ENCODE measurements around the gene DLL3.

The DLL3 gene

DNA sequence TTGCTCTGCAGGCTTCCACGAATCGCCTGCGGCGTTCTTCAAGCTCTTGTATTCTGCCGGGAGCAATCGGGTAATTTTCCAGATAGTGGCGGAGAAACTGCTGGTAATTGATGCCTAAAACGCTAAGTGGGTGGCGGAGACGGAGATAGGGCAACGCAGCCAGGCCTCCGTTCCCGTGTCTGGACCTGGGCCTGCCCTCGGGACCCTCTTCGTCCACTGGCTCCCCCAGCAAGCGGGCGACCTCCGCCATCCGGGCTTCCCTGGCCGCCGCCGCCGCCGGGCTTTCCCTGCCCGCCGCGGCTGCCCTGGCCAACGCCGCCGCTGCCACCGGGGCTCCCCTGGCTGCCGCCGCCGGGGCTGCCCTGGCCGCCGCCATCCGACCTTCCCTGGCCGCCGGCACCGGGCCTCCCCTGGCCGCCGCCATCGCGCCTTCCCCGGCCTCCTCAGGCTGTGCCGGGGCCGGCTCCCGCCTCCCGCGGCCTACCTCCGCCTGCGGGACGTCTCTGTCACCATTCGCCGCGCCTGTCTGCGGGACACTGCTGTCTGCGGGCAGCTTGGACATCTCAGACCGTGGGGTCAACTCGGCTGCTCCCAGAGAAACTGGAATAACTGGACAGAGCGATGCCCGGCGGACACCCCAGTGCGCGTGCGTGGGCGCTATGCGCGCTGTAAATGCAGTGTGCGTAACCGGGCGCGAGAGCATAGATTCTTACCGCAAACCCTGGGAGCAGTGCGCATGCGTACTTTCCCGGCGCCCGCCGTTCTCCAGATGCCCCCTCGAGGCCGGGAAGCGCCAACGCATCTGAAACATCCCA, 41.0 kb downstream of the DLL3 start, which contains the start of gene EID2 (continued):
- TF ChIP-seq CTCF (tag by site-specific recombination; IDR thresholded peaks at IDR 0.05) (peak; percentile 97), ZNF600 (tag by site-specific recombination; IDR thresholded peaks at IDR 0.05) (peak; percentile 75), GLI2 (tag by site-specific recombination; IDR thresholded peaks at IDR 0.05; ENCODE audit: borderline replicate concordance, low read depth) (no peak), ZNF785 (tag by site-specific recombination; IDR thresholded peaks at IDR 0.05) (no peak), IKZF3 (tag by site-specific recombination; IDR thresholded peaks at IDR 0.05) (peak; percentile 85), ZNF549 (tag by site-specific recombination; IDR thresholded peaks at IDR 0.05) (no peak), SP2 (tag by site-specific recombination; IDR thresholded peaks at IDR 0.05) (no peak), ZNF555 (tag by site-specific recombination; conservative IDR thresholded peaks at IDR 0.05) (no peak), ZNF623 (tag by site-specific recombination; IDR thresholded peaks at IDR 0.05) (no peak; the same call in 1 of the 2 replicates), ZNF266 (tag by site-specific recombination; IDR thresholded peaks at IDR 0.05; ENCODE audit: low read depth) (no peak), ZSCAN5A (tag by site-specific recombination; IDR thresholded peaks at IDR 0.05) (no peak), ZNF791 (tag by site-specific recombination; IDR thresholded peaks at IDR 0.05) (no peak), ZNF19 (tag by site-specific recombination; IDR thresholded peaks at IDR 0.05; ENCODE audit: low read depth) (no peak), ZBTB21 (tag by site-specific recombination; IDR thresholded peaks at IDR 0.05) (no peak; the same call in 1 of the 2 replicates), ZBTB6 (tag by site-specific recombination; IDR thresholded peaks at IDR 0.05) (no peak), KLF9 (tag by site-specific recombination; IDR thresholded peaks at IDR 0.05; ENCODE audit: low read depth) (peak; percentile 28; the same call in 1 of the 2 replicates), ZNF658 (tag by site-specific recombination; IDR thresholded peaks at IDR 0.05) (no peak), KLF16 (tag by site-specific recombination; IDR thresholded peaks at IDR 0.05) (no peak), EGR2 (tag by site-specific recombination; IDR thresholded peaks at IDR 0.05; ENCODE audit: low read depth) (peak; percentile 92), KLF7 (tag by site-specific recombination; IDR thresholded peaks at IDR 0.05; ENCODE audit: borderline replicate concordance) (no peak), ZXDB (tag by site-specific recombination; IDR thresholded peaks at IDR 0.05) (peak; percentile 54), ZNF140 (tag by site-specific recombination; IDR thresholded peaks at IDR 0.05) (no peak), ZIC2 (tag by site-specific recombination; IDR thresholded peaks at IDR 0.05) (no peak), ZNF433 (tag by site-specific recombination; IDR thresholded peaks at IDR 0.05; ENCODE audit: low read depth) (no peak), PRDM1 (tag by site-specific recombination; IDR thresholded peaks at IDR 0.05) (no peak), ZNF211 (tag by site-specific recombination; IDR thresholded peaks at IDR 0.05; ENCODE audit: low read depth) (no peak), HOXA7 (CRISPR knock-in tag; IDR thresholded peaks at IDR 0.05; ENCODE audit: borderline replicate concordance) (0 out of 2 replicates have a peak, but pooled peaks have one; percentile 65), YY2 (tag by site-specific recombination; IDR thresholded peaks at IDR 0.05) (peak; percentile 89)
- TF ChIP-seq, protein P1, sequence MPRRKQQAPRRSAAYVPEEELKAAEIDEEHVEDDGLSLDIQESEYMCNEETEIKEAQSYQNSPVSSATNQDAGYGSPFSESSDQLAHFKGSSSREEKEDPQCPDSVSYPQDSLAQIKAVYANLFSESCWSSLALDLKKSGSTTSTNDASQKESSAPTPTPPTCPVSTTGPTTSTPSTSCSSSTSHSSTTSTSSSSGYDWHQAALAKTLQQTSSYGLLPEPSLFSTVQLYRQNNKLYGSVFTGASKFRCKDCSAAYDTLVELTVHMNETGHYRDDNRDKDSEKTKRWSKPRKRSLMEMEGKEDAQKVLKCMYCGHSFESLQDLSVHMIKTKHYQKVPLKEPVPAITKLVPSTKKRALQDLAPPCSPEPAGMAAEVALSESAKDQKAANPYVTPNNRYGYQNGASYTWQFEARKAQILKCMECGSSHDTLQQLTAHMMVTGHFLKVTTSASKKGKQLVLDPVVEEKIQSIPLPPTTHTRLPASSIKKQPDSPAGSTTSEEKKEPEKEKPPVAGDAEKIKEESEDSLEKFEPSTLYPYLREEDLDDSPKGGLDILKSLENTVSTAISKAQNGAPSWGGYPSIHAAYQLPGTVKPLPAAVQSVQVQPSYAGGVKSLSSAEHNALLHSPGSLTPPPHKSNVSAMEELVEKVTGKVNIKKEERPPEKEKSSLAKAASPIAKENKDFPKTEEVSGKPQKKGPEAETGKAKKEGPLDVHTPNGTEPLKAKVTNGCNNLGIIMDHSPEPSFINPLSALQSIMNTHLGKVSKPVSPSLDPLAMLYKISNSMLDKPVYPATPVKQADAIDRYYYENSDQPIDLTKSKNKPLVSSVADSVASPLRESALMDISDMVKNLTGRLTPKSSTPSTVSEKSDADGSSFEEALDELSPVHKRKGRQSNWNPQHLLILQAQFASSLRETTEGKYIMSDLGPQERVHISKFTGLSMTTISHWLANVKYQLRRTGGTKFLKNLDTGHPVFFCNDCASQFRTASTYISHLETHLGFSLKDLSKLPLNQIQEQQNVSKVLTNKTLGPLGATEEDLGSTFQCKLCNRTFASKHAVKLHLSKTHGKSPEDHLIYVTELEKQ (tag by site-specific recombination; IDR thresholded peaks at IDR 0.05; ENCODE audit: borderline replicate concordance), result no peak
- TF ChIP-seq, protein P2, sequence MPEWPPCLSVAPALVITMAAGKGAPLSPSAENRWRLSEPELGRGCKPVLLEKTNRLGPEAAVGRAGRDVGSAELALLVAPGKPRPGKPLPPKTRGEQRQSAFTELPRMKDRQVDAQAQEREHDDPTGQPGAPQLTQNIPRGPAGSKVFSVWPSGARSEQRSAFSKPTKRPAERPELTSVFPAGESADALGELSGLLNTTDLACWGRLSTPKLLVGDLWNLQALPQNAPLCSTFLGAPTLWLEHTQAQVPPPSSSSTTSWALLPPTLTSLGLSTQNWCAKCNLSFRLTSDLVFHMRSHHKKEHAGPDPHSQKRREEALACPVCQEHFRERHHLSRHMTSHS (tag by site-specific recombination; IDR thresholded peaks at IDR 0.05), result no peak
- TF ChIP-seq, protein P3, sequence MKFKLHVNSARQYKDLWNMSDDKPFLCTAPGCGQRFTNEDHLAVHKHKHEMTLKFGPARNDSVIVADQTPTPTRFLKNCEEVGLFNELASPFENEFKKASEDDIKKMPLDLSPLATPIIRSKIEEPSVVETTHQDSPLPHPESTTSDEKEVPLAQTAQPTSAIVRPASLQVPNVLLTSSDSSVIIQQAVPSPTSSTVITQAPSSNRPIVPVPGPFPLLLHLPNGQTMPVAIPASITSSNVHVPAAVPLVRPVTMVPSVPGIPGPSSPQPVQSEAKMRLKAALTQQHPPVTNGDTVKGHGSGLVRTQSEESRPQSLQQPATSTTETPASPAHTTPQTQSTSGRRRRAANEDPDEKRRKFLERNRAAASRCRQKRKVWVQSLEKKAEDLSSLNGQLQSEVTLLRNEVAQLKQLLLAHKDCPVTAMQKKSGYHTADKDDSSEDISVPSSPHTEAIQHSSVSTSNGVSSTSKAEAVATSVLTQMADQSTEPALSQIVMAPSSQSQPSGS (tag by site-specific recombination; IDR thresholded peaks at IDR 0.05; ENCODE audit: low read depth), result no peak
